Activated CD4-positive, CD25-positive, alpha-beta regulatory T cell treated with anti-CD3 and anti-CD28 coated beads, Interleukin-2, amount 50 U/mL, for 24 hours (primary cell): ENCODE measurements around the gene MS4A4A.
"Not testable (repeated sequence)": the region's sequence is repeated elsewhere in the genome, so short reads cannot be mapped to it uniquely, and the experiment has no call there.

Experiments used
- ATAC-seq, 2 donors: fragments of 150-1000 bp; cut with Tn5 transposase; one replicate each; pipeline ENCODE4 v1.10.0; 2021; ENCODE audit warnings: mild to moderate bottlenecking in 1 of 2, moderate library complexity in 1 of 2

Gene MS4A4A

GRCh38 chr11:60280412-60280811 lies at the start of gene MS4A4A:
TSS of gene MS4A4A (plus strand) at chr11:60280666. CDS start at chr11:60280676, 10 bp downstream.
- ATAC-seq = no peak

- ATAC-seq = no peak
Measured at GRCh38 chr11:60230681-60231080, 49.8 kb upstream of the MS4A4A start.

- no peak for ATAC-seq
Measured at GRCh38 chr11:60235321-60235720, 45.1 kb upstream of the MS4A4A start.

GRCh38 chr11:60240662-60241061 lies 39.8 kb upstream of the MS4A4A start:
- ATAC-seq = no peak

GRCh38 chr11:60241786-60242185 lies 38.7 kb upstream of the MS4A4A start:
- ATAC-seq = no peak

- ATAC-seq = no peak
Measured at GRCh38 chr11:60242740-60243239, 37.7 kb upstream of the MS4A4A start, which contains the start of gene MS4A4E. TSS of gene MS4A4E (minus strand) at chr11:60243137. CDS start at chr11:60230055, 13,082 bp downstream.

- no peak for ATAC-seq
Measured at GRCh38 chr11:60251485-60252212, 28.8 kb upstream of the MS4A4A start.

- ATAC-seq = no peak
Measured at GRCh38 chr11:60252213-60253108, 28.0 kb upstream of the MS4A4A start.

GRCh38 chr11:60257956-60258722 lies 22.3 kb upstream of the MS4A4A start:
- no peak for ATAC-seq

GRCh38 chr11:60261014-60261413 lies 19.5 kb upstream of the MS4A4A start:
- ATAC-seq = no peak

- ATAC-seq = no peak
Measured at GRCh38 chr11:60263402-60263801, 17.1 kb upstream of the MS4A4A start.

GRCh38 chr11:60264644-60265043 lies 15.8 kb upstream of the MS4A4A start:
- ATAC-seq = no peak

- ATAC-seq = no peak
Measured at GRCh38 chr11:60265373-60266214, 14.9 kb upstream of the MS4A4A start.

GRCh38 chr11:60274416-60274815 lies 6.0 kb upstream of the MS4A4A start:
- ATAC-seq = no peak

GRCh38 chr11:60281485-60281884 lies 1.0 kb downstream of the MS4A4A start:
- ATAC-seq = no peak

- no peak for ATAC-seq
Measured at GRCh38 chr11:60282286-60282685, 1.8 kb downstream of the MS4A4A start.

- not testable (repeated sequence) for ATAC-seq
Measured at GRCh38 chr11:60285411-60286126, 5.1 kb downstream of the MS4A4A start.

GRCh38 chr11:60288531-60288930 lies 8.1 kb downstream of the MS4A4A start:
- ATAC-seq = no peak

GRCh38 chr11:60292145-60292544 lies 11.7 kb downstream of the MS4A4A start:
- no peak for ATAC-seq

- no peak for ATAC-seq
Measured at GRCh38 chr11:60301178-60301577, 20.7 kb downstream of the MS4A4A start.

- not testable (repeated sequence) for ATAC-seq
Measured at GRCh38 chr11:60301884-60302283, 21.4 kb downstream of the MS4A4A start.
